HS-5 (cell line): ENCODE measurements around the gene POLR3B.
"Not testable (repeated sequence)": the region's sequence is repeated elsewhere in the genome, so short reads cannot be mapped to it uniquely, and the experiment has no call there.

Experiments
- DNase-seq: peaks from one replicate; pipeline ENCODE4 v3.0.0-alpha.2; 2012; ENCODE audit warnings: low read depth

POLR3B gene

DNA sequence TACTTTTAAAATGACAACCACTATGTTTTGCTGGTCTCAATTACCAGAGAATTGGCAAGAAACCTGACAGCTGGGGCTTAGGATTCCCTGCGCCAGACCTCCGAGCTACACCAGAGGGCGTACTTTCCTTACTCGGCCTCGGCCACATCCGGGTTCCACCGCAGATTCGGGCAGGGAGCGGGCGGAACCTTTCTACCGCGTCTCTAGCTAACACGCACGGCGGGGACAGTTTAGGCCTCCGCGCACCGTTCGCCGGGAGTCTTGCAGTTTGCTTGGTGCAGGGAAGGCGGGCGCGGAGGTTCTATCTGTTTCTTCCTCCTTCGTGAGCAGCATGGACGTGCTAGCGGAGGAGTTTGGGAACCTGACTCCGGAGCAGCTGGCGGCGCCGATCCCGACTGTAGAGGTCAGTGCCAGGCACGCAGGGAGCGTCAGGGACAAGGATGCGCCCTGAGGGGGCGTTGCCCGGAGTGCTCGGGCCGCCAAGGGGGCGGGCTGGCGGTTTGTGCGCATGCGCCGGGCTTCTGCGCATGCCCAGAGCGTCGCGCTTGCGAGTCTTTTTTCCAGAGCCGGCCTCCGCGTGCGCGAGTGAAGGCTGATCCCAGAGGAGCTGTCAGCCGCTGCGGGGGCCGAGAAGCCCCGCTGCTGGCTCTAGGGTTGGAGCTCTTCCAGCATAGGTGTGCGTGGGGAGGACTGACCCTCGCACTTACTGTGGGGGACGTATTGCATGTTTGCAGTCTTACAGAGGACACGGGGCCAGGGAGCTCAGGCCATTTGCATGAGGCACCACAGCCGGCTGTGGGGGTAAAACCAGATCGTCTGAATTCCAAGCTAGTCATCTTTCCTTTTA is at the start of gene POLR3B:
TSS of gene POLR3B (plus strand) at position 200 of the 847 bp plus-strand sequence. CDS start at position 332, 132 bp downstream.
- peak; percentile 92 for DNase-seq

DNA sequence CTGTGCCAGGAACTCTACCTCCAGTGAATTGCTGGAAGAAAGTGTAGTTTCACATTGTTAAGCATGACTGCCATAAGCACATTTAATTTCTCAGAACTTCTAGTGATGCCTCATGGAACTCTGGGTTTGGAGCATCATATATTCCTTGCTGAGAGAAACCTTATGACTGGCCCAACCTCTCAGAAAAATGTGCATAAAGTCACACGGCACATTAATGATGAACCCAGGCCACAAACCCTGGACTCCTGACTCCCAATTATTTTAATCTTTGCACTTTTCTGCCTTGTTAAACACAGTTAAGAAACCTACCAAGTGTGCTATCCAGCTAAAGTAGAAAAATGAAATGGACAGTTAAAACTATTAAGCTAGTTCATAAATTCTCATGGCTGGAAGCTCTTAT is 49.4 kb upstream of the POLR3B start:
- no peak for DNase-seq

DNA sequence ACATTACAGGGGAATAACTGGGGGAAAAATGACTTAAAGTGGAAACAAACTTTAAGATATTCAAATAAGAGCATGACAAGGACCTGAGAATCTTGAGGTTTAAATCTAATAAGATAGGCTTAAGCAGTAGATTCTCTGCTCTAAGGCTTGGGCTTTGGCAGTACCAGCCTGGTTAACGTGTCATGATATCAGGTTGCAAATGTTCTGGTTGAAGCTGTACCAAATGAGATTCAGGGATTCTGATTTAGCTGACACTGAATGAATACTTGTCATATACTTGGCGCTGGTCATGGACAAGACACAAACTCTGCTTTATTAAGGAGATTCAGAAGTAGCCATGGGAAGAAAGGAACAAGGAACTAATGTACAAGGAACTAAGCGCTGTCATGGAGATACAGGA is 48.9 kb upstream of the POLR3B start:
- no peak for DNase-seq

DNA sequence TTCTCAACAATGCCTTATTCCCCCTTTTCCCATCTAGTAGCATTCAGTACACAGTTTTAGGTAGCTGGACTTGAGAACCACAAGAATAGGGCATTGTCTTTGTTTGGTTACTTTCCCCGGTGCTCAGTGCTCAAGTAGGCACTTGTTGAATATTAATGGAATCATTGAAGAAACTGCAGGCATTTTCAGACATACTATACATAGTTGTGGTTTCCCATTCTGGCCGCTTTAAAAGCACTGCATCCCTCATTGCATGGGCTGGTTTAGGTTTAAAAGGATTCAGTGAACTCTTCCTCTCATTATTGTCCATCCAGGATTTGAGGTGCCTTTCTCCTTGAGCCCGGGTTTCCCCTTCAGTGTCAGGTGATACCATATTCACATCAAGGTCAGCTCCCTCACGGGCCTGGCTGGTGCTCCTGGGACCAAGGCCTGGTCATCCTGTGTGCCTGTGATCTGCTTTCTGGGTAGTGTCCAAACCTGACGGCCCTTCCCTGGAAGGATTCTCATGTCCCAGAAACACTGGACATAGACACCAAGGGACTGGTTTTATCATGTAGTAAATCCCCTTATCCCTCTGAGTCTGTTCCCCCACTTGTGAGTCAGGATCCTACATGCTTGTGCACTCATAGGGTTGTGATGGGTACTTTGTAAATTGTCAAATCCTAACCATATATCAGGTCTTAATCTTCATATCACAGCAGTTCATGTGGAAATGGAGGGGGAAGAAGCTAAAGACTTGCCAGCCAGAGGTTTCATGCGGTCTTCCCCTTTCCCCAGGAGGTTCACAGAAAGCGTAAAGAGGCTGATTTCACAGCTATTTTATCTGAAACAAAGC is 47.7 kb upstream of the POLR3B start:
- DNase-seq, result no peak

DNA sequence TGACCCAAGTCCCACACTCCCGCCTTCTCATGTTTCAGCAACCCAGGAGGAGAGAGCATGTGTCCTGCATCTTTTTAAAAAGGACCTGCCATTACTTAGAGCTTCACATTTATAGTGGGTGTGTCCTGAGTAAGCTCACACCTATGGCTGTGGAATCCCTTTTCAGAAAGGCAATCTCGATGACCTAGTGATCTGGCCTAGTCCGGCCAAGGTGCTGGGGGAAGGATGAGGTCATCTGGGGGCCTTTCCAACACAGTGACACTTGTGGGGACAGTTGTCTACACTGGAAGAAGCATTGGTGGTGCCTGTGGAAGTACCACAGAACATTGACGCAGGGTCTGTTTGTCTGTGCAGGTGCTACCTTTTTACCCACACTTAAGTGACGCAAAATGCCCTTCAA is 46.9 kb upstream of the POLR3B start:
- DNase-seq, result no peak

DNA sequence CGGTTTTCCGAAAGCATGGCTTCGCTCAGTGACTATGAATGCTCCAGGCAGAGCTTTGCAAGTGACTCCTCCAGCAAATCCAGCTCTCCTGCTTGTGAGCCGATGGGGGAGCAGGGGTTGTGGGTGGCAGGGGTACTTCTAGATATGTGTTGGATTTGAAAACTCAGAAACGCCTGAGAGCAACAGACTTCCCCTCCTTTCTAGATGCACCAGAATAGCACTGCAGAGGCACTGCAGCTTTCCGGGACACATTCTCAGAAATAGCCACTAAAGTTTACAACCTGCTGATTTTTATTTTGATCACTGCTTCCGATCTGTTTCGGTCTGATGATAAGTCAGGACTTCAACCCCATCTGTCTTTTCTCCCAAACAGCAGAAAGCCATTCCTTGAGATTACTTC is 46.4 kb upstream of the POLR3B start:
- DNase-seq, result no peak

DNA sequence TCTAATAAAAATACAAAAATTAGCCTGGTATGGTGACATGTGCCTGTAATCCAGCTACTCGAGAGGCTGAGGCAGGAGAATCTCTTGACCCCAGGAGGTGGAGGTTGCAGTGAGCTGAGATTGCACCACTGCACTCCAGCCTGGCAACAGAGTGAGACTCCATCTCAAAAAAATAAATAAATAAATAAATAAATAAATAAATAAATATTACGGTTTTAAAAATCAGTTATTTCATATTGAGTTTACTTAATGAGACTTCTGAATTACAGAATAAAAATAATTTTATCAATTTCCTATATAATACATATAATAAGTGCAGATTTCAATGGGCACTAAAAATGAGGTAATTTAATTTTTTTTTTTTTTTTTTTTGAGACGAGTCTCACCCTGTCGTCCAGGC is 44.1 kb upstream of the POLR3B start:
- not testable (repeated sequence) for DNase-seq

DNA sequence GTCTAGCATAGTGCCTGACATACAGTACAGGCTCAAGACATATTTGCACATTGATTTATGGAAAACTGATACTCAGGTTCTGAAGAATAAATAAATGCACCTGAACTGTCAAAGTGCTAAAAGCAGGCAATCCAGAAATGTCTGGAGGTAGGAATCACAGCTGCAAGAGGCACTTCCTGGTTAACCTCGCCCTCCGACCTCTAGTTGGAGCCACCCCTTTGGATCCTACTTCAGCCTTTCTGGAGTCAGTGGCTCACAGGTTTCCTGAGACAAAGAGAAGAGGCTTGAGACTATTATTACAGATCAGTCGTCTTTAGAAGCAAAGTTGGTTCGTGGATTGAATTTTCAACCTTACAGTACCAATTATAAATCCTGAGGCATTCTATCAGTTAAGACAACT is 42.0 kb upstream of the POLR3B start:
- no peak for DNase-seq

DNA sequence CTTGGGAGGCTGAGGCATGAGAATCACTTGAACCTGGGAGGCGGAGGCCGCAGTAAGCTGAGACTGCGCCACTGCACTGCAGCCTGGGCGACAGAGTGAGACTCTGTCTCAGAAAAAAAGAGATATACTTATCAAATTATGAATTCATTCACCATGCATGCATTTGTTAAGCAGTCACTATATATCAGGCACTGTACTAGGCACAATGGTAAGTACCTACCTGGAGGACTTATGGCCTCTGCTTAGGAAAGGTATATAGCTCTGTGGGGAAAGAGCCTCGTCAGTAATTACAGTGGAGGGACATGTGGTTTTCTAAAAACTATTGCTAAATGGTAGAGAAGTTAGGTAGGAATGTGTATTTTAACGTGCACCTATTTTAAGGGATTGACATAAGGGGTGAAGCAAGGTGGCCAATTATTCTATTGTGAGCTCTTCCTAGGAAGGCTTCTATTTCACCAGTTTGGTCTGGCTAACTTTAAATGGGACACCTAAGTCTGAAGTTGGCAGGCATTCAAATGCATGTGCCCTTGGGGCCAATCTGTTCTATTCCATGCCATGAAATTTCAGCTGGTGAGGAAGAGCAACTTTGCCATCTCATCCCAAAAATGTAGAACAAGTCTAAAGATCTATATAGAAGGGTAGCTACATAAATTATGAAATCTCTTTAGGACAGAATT is 40.0 kb upstream of the POLR3B start:
- DNase-seq, result no peak

DNA sequence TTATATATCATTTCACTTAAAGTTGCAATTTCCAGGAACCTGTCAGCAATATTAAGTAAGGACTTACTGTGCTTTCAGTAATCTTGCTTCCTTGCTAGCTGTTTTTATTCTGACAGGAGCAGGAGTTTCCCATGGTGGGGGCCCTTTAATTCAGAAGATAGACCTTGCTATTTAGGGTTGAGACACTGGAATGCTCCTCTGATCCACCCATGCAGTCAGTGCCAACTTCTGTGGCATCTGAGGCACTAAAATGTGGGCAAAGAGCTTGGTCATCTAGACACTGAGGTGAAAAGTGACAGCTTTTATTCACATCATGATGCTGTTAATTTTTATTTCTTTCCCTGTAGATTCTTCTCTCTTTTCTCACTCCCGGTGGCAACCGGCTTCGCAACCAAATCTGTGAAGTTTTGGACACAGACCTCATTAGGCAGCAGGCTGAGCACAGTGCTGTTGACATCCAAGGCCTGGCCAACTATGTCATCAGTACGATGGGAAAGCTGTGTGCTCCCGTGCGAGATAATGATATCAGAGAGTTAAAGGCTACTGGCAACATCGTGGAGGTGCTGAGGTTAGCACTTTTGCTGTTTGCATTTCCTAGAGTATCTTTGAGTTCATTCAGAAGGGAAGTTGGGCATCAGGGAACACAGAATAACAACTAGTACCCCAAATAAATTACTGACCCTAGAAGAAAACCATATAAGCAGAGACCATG is 36.3 kb upstream of the POLR3B start:
- no peak for DNase-seq

DNA sequence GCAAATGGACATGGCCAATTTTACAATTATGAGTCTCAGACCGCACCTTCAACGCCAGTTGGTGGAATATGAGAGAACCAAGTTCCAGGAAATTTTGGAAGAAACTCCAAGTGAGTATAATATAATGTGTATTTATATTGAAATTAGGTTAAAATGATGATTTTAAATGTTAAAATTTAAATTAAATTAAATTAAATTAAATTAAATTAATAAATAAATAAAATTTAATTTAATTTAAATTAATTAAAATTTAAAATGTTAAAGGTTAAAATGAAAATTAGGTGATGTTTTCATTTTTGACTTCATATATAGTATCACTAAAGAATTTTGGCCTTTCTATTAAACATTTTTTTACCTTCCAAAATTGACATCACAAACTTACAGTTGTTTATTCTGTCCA is 34.0 kb upstream of the POLR3B start:
- no peak for DNase-seq

DNA sequence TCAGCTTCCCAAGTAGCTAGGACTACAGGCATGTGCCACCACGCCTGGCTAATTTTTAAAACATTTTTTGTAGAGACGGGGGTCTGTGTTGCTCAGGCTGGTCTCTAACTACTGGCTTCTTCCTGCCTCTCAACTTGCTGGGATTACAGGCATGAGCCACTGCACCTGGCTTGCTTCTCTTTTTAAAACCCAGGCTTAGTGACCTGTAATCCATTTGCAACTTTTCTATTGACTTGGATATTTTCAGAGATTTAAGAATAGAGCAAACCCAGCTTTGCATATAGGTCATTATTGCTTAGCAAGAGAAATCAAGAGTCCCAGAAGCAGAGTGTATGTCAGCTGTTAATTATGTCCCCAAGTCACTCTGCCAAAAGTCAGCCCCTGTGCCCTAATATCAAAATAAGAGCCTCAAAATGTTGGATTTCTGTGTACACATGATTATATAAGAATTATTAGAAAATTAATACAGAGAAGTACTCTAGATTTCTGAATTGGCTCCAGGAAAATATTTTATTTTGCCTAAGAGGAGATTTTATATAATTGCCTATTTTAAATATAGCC is 30.2 kb upstream of the POLR3B start:
- no peak for DNase-seq

DNA sequence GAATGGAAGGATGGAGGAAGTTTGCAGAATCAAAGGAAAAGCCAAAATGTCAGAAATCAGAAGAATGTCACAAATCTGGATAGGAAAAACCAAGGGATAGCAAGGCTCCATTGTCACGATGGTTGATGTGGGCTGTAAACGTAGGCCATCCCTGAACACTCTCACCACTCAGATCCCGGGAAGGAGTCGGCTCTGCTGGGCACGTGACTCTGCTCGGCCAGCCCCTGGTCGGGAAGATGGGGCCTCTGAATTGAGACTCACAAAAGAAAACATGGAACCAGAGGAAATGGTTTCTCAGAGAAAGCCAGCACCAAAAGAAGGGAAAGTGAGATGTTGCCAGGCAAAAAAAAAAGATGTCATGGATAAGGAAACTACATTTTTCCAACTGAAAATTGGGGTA is 28.8 kb upstream of the POLR3B start:
- no peak for DNase-seq

DNA sequence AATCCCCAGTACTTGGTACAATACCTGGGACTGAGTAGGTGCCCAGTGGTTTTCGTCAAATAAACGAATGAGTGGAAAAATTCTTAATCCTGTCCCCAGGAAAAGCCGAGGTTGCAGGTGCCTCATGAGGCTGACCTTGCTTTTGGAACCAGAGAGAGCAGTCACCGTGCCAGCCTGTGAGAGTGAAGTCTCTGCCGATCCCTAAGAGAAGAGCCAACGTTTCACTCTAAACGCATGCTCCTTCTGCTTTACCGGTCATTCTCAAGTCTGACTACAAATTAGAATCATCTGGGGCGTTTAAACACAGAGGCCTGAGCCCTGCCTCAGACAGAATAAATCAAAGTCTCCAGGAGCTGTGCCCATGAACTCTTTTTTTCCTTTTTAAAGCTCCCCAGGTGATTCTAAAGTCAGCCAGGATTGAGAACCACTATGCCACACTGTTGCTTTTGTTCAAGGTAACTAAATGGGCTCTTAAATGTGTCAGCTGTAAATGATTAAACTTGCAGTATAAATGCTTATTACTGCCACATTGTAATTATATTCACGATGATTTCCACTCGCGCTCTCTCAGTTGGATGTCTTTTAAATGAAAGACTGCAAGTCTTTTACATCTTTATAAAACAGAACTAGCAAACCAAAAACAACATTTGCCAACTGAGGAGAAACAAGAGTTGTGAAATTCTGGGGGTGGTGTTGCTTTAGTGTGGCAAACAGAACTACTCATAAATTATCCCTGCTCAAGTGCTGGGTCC is 28.1 kb upstream of the POLR3B start:
- DNase-seq, result no peak

DNA sequence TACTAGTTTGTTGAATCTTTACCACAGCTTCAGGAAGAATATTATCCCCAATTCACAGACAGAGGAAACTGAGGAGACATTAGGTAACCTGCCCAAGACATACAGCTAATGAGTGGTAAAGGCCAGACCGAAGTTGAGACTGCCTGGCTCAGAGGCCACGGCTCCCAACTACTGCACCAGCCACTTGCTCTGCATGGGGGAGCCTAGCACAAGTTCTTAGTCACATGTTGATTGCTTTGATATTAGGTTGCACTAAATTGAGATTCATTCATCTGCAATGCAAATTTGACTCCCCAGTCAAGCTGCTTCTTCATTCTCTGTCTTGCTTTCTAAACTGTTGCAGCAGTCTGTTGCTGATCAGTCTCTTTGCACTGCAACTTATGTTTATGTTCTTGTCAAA is 25.9 kb upstream of the POLR3B start:
- DNase-seq, result no peak

DNA sequence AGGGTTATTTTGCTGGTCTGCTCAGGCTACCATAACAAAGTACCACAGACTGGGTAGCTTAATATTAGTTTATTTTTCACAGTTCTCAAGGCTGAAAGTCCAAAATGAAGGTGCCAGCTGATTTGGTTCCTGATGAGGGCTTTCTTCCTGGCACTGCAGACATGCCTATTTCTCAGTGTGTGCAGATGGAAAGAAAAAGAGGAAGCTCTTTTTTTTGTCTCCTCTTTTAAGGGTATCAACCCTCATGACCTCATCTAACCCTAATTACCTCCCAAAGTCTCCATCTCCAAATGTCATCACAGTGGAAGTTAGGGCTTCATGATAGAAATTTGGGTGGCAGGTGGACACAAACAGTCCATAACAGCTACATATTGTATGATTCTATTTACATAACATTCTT is 25.0 kb upstream of the POLR3B start:
- DNase-seq, result no peak

DNA sequence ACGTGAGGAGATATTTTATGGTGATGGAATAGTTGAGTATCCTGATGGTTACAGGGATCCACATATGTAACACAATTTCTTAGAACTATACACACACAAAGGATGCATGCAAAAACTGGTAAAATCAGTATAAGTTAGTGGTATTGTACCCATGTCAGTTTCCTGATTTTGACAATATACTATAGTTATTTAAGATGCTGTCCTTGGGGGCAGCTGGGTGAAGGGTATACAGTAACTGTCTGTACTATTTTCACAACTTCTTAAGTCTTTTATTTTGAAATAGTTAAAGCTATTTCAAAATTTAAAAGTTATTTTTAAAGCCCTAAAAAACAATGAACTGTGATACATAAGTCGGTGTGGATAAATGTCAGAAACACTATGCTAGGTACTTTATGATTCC is 24.5 kb upstream of the POLR3B start:
- DNase-seq, result no peak

DNA sequence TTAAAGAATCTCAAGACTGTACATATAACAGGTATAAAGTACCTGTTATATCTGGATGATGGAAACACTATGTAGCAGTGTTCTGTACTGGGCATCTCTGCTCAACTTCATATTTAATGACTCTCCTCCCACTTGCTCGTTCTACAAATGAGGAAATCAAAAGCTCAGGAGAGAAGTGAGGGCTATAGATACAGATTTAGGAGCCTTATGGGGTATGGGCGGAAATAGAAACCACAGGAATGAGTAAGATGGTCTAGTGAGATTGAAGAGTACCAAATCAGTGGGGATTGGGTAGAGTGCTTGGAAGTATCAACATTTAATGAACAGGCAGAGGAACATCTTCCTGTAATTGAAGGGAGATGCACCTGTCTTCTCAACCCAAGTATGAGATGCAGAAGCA is 23.8 kb upstream of the POLR3B start:
- DNase-seq, result no peak

DNA sequence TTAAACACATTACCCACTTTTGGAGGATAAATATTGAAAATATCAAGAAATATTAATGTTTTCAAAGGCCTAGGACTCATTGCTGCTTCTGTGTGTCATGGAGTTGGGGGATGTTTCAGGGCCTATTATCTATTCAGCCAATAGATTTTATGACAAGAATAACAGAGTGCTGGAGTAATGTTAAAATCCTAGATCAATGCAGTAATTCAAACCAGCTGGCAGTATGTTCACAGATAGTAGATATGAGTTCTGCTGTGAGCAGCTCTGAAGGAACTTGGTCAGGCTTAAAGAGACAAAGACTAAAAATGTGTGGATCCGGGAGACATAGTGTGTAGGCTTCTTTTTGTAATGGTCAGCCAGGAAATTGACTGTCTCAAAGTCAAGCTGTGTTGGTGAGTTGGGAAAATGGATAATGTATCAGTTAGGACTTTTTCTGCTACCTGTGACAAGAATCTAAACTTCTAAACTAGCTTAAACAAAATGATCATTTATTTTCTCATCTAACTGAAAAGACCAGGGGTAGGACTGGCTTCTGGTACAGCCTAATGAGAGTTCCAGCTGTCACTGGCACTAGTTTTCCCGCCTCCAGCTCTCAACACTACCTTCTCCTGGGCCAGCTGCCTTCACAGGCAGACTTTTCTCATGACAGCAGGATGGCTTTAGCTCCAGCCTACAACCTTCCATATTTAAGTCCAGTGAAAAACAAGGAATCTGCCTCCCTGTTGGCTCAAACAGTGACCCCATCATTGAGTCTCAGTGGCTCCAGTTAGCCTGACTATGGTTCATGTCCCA is 16.3 kb upstream of the POLR3B start:
- no peak for DNase-seq
